Measurements from ENCODE around the gene FBXL2.

GRCh38 chr3:33377931-33378330 lies 100.7 kb downstream of the FBXL2 start:
- TF ChIP-seq CTCF (conservative IDR thresholded peaks at IDR 0.05) (no peak), EZH2 (IDR thresholded peaks at IDR 0.05; ENCODE audit: low read depth) (no peak)

Measured in PC-9 (cell line).